Effector memory CD4-positive, alpha-beta T cell (primary cell): ENCODE measurements around the gene POU2F1.

ENCODE experiments used
- DNase-seq, 3 donors: peaks; one replicate each; pipeline ENCODE4 v3.0.0-alpha.2; 2020
- H3K27ac ChIP-seq: 2 replicates; pipeline ENCODE4 v1.7.0; 2013; ENCODE audit warnings: mild to moderate bottlenecking, low read length, moderate library complexity; ENCODE audit not compliant: insufficient read depth, poor library complexity, severe bottlenecking
- H3K27me3 ChIP-seq: replicated peaks from 2 replicates; pipeline ENCODE4 v1.7.0; 2013; ENCODE audit warnings: mild to moderate bottlenecking, low read length; ENCODE audit not compliant: insufficient read depth, control insufficient read depth, poor library complexity, severe bottlenecking
- H3K36me3 ChIP-seq: 2 replicates; pipeline ENCODE4 v1.7.0; 2013; ENCODE audit warnings: mild to moderate bottlenecking, low read length, moderate library complexity; ENCODE audit not compliant: control insufficient read depth, insufficient read depth
- H3K4me1 ChIP-seq: 2 replicates; pipeline ENCODE4 v1.7.0; 2013; ENCODE audit warnings: low read length, mild to moderate bottlenecking; ENCODE audit not compliant: control insufficient read depth, insufficient read depth, poor library complexity, severe bottlenecking
- H3K4me3 ChIP-seq: 2 replicates; pipeline ENCODE4 v1.7.0; 2013; ENCODE audit warnings: low read length, low read depth, mild to moderate bottlenecking; ENCODE audit not compliant: insufficient read depth, poor library complexity, severe bottlenecking
- H3K9me3 ChIP-seq: 2 replicates; pipeline ENCODE4 v1.7.0; 2013; ENCODE audit warnings: mild to moderate bottlenecking, low read length, moderate library complexity; ENCODE audit not compliant: control insufficient read depth

POU2F1 gene

DNA sequence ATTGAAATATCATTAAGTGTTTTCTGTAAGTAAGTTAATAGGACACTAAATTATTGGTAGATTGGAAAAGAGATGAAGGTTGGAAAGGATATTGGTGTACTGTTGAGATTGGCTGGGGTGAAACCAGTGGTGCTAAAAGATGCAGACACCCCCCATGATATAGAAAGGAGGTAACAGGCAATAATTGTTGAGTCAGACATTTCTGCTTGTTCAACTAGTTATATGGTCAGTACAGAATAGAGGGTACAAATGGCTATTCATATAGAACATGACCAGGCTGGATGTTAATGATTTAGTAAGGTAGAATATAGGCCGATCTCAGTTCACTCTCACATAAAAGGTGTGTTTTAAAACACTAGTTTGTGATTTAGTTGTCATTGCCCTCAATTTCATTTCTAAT, 104.5 kb downstream of the POU2F1 start:
- Histone ChIP-seq H3K27me3 (no peaks in the 10 kb centered on the region), H3K9me3 (peaks cover 11% of the 10 kb centered on the region), H3K36me3 (peaks cover 11% of the 10 kb centered on the region), H3K27ac (no peak overlapping the region), H3K4me1 (no peaks in the 10 kb centered on the region), H3K4me3 (no peak overlapping the region)
- DNase-seq, result no peak

DNA sequence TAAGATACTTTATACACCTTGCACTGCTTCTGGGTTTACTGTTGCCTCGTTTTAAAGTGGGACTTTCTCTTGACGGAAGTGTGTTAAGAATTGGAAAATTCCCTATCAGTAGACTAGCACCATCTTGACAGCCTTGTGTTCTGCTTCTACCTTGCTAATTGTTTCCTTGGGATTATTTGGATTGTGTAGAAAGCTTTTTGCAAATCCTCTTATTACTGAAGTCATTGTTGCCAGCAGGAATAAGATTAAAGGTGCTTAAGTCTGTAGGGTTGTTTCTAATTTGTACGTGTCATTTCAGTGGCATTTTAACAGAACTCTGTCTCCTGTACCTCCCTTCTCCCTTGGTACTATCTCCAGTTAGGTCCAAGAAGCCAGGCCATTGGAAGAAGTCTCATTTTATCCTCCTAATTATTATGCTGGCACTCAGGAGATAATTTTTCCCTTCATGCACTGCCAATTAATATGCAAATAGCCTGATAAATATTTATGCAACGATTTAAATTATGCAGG, 107.7 kb downstream of the POU2F1 start:
- no peak overlapping the region for H3K27ac ChIP-seq
- peaks cover 11% of the 10 kb centered on the region for H3K36me3 ChIP-seq
- H3K9me3 ChIP-seq, result peaks cover 6% of the 10 kb centered on the region
- no peak overlapping the region for H3K4me3 ChIP-seq
- no peaks in the 10 kb centered on the region for H3K27me3 ChIP-seq
- no peak for DNase-seq
- H3K4me1 ChIP-seq, result no peaks in the 10 kb centered on the region

DNA sequence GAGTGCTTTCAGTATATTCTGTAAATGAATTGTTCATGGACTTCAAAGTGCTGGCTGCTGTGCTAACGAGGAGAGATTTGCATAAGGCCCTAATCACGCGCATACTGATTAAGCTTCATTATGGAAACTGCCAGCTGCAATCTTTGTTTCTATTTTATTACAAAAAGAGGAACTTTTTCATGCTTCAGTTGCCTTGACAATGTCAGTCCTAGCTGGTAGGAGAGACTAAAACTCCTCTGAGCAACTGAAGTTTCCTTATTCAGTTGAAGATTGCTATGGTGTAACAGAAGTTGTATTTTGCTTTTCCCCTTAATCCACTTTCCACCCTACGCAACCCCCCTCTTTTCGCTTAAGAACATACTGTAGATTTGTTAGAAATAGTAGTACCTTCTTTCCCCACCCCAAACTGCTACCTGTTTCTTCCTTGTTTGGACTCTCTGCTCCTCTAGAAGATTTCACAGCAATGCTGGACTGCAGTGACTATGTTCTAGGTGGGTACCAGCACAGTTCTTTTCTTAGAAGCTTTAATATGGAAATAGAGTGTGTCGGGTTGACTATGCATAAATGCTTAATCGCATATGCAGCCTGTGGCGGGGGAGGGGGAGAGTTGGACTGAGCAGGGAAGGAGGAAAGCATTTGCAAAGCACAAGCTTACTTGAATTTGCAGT, 108.3 kb downstream of the POU2F1 start:
- H3K4me3 ChIP-seq, result no peak overlapping the region
- no peak for DNase-seq
- peaks cover under 1% of the 10 kb centered on the region for H3K9me3 ChIP-seq
- no peaks in the 10 kb centered on the region for H3K27me3 ChIP-seq
- H3K36me3 ChIP-seq, result peaks cover 11% of the 10 kb centered on the region
- no peaks in the 10 kb centered on the region for H3K4me1 ChIP-seq
- H3K27ac ChIP-seq, result no peak overlapping the region

DNA sequence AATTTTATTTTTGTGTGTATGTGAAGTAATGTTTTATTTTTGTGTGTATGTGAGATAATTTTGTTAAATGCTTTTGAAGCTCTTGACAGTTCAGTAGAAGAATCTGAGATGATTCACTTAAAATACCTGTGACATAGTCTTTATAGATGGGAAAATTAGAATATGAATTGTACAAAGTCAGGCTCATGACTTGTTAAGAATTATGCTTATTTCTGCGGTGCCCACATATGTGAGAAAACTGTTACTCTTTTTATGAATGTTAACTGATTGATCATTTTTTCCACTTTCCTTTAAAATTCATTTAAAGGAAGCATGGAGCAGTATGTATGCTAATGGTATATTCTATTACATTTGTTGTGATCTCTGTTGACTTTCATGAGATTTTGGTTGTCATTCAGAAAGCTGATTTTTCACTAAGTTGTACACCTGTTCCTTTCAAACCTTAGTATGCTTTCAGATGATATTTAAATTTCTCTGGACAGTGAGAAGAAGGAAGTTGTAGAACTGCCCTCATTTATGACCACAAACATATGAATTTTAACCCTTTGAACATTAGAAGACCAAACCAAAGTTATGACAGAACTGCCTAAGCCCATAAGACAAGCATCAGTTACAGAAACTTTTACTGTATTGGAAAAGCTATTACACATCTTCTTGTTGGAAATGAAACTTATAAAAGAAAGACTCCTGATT, 110.1 kb downstream of the POU2F1 start:
- DNase-seq, result no peak
- no peaks in the 10 kb centered on the region for H3K36me3 ChIP-seq
- H3K9me3 ChIP-seq, result no peaks in the 10 kb centered on the region
- H3K27ac ChIP-seq, result no peak overlapping the region
- no peak overlapping the region for H3K4me3 ChIP-seq
- H3K27me3 ChIP-seq, result no peaks in the 10 kb centered on the region
- H3K4me1 ChIP-seq, result no peaks in the 10 kb centered on the region

DNA sequence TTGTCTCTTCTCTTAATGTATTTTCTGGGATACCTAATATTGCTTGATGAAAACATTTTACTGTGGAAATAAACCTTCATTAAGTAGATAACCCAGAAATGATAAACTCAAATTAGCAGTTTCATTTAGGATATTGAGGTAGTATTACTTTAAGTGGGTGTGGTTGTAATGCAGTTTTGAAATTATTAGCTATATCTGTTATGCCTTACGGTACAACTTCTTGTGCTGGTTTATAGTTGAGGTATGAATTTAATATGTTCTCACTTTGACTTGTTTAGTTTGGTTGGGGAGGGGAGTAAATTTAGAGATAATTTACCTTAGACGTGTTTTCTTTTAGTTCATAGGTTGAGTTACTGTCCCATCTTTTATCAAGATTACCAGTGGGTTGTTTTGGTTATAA, 111.0 kb downstream of the POU2F1 start:
- Histone ChIP-seq H3K4me1 (no peaks in the 10 kb centered on the region), H3K27me3 (no peaks in the 10 kb centered on the region), H3K36me3 (no peaks in the 10 kb centered on the region), H3K27ac (no peak overlapping the region), H3K9me3 (no peaks in the 10 kb centered on the region), H3K4me3 (no peak overlapping the region)
- no peak for DNase-seq

DNA sequence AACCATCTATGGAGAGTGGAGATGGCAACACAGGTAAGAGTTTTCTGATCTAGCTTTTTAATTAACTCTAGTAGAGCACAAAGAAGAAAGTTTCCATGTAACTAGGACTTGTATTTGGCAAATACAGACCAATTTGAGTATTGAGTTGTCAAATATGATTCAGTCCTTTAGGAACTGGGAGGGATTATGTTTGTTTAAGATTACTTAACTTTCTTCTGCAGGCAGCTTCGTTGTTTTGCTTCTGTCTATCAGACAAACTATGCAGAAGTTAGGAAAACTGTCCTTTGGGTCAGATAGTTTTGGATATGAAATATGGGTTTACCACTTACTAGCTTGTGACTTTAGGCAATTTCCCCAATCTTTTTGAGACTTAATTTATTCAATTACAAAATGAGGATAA, 111.8 kb downstream of the POU2F1 start:
- DNase-seq, result no peak
- no peaks in the 10 kb centered on the region for H3K9me3 ChIP-seq
- no peak overlapping the region for H3K4me3 ChIP-seq
- H3K27me3 ChIP-seq, result no peaks in the 10 kb centered on the region
- H3K36me3 ChIP-seq, result no peaks in the 10 kb centered on the region
- no peaks in the 10 kb centered on the region for H3K4me1 ChIP-seq
- no peak overlapping the region for H3K27ac ChIP-seq

DNA sequence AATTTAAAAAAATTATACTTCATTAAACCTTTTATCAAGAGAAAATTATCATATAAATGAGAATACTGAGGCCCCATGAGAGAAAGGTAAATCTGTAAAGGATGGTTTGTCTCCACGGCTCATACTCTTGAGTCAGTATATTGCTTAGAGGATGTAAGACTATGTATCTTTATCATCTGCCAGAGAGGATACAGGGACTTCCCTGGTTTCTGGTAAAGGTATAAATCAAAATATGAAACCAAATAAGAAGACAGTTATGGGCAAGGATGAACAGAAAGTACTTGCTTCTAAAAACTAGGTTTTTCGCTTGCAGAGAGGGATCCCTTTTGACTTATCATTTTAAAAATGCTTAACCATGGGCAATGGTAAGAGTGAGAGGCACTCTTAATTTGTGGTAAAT, 112.4 kb downstream of the POU2F1 start:
- no peaks in the 10 kb centered on the region for H3K4me1 ChIP-seq
- no peaks in the 10 kb centered on the region for H3K36me3 ChIP-seq
- no peak for DNase-seq
- H3K27ac ChIP-seq, result no peak overlapping the region
- no peaks in the 10 kb centered on the region for H3K9me3 ChIP-seq
- H3K4me3 ChIP-seq, result no peak overlapping the region
- no peaks in the 10 kb centered on the region for H3K27me3 ChIP-seq

DNA sequence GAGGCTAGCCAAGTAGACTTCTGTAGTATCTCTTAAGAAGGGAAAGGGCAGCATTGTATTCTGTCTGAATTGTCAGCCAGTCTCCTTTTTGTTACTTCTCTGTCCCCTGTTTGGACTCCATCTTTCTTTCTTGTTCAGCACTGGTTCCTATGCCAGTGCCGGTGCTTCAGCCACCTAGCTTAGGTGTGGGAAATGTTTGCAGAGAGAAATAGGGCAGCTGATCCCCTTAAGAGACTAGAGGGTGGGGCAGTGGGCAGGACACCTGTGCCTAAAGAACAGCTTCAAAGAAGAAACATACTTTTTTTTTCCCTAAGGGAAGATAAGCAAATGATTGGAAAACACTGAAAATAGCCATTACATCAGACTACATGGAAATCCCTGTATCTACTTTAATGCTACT, 113.0 kb downstream of the POU2F1 start:
- Histone ChIP-seq H3K27me3 (no peaks in the 10 kb centered on the region), H3K36me3 (no peaks in the 10 kb centered on the region), H3K9me3 (no peaks in the 10 kb centered on the region), H3K4me1 (no peaks in the 10 kb centered on the region), H3K27ac (no peak overlapping the region), H3K4me3 (no peak overlapping the region)
- no peak for DNase-seq

DNA sequence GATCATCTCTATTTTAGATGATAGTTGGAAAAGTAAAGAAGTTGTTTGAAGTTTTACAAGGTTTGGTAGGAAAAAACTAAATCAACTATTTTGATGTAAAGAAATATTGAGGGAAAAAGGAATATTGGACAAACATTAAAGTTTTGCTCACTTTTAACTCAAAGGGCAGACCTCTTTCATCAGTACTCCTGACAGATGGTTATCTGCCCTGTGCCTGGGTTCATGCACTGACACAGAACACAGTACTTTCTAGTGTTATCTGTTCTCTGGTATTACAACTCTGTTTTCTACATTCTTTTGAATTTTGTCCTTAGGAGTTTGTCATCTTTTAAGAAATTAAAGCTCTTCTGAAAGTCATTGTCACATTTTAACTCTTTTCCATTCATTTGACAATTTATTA, 118.7 kb downstream of the POU2F1 start:
- Histone ChIP-seq H3K36me3 (no peaks in the 10 kb centered on the region), H3K4me3 (no peak overlapping the region), H3K9me3 (no peaks in the 10 kb centered on the region), H3K27me3 (no peaks in the 10 kb centered on the region), H3K27ac (no peak overlapping the region), H3K4me1 (no peaks in the 10 kb centered on the region)
- DNase-seq, result no peak

DNA sequence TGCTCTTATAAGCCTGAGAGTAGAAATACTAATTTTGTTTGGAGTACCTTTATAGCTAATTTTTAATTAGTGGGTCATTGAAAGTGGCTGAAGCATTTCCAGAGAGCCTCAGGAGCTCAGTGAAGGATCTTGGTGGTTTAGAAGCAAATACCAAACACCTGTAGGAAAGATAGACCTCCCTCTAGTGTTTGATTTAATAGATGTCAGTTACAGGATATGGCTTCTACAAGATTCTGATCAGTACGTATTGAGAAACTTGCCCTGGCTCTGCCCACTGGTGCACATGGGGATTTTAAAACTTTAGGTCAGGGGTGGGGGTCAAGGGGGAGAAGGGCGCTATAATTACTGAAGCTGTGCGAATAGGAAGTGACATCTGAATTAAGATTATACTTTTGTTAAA, 122.2 kb downstream of the POU2F1 start:
- no peaks in the 10 kb centered on the region for H3K9me3 ChIP-seq
- no peaks in the 10 kb centered on the region for H3K4me1 ChIP-seq
- no peaks in the 10 kb centered on the region for H3K36me3 ChIP-seq
- no peak for DNase-seq
- no peaks in the 10 kb centered on the region for H3K27me3 ChIP-seq
- H3K4me3 ChIP-seq, result no peak overlapping the region
- no peak overlapping the region for H3K27ac ChIP-seq
